GM19328 (cell line): ENCODE results near the gene PEPD.

Experiments
- ATAC-seq: cut with Tn5 transposase; IDR thresholded peaks from one replicate; pipeline ENCODE4 v1.9.1; 2021; ENCODE audit warnings: mild to moderate bottlenecking, moderate library complexity; ENCODE audit not compliant: unreplicated experiment

Gene PEPD

GRCh38 chr19:33410915-33411401 lies 110.6 kb downstream of the PEPD start:
- no peak for ATAC-seq

- no peak for ATAC-seq
Observed at GRCh38 chr19:33409906-33410685, 111.5 kb downstream of the PEPD start.

- no peak for ATAC-seq
Observed at GRCh38 chr19:33408538-33409434, 112.8 kb downstream of the PEPD start.

GRCh38 chr19:33408116-33408515 lies 113.5 kb downstream of the PEPD start:
- no peak for ATAC-seq

- ATAC-seq = no peak
Observed at GRCh38 chr19:33407716-33408115, 113.9 kb downstream of the PEPD start.

GRCh38 chr19:33407140-33407551 lies 114.4 kb downstream of the PEPD start:
- no peak for ATAC-seq

- no peak for ATAC-seq
Observed at GRCh38 chr19:33406521-33407139, 115.0 kb downstream of the PEPD start.

GRCh38 chr19:33405553-33406461 lies 115.8 kb downstream of the PEPD start:
- ATAC-seq = no peak

- no peak for ATAC-seq
Observed at GRCh38 chr19:33405254-33405552, 116.4 kb downstream of the PEPD start.

GRCh38 chr19:33404506-33405253 lies 116.9 kb downstream of the PEPD start:
- no peak for ATAC-seq

- no peak for ATAC-seq
Observed at GRCh38 chr19:33403973-33404304, 117.7 kb downstream of the PEPD start.

- no peak for ATAC-seq
Observed at GRCh38 chr19:33403221-33403972, 118.2 kb downstream of the PEPD start.

- no peak for ATAC-seq
Observed at GRCh38 chr19:33402421-33403220, 119.0 kb downstream of the PEPD start.

- no peak for ATAC-seq
Observed at GRCh38 chr19:33401683-33402420, 119.7 kb downstream of the PEPD start.

- no peak for ATAC-seq
Observed at GRCh38 chr19:33400856-33401682, 120.5 kb downstream of the PEPD start.

GRCh38 chr19:33399745-33400681 lies 121.6 kb downstream of the PEPD start:
- no peak for ATAC-seq
